ENCODE data around the gene GRB10.
"Not testable (repeated sequence)": the region's sequence is repeated elsewhere in the genome, so short reads cannot be mapped to it uniquely, and the experiment has no call there.

Gene GRB10

GRCh38 chr7:50775231-50775630, 7.5 kb downstream of the GRB10 start:
- no peak for TF ChIP-seq CTCF (IDR thresholded peaks at IDR 0.05; ENCODE audit: low read depth, low read length, missing control alignments)
- DNase-seq, result no peak
- H3K27ac ChIP-seq, result no peak overlapping the region
- H3K4me3 ChIP-seq (ENCODE audit: low read depth, low read length), result no peak overlapping the region
- H3K27me3 ChIP-seq (replicated peaks), result no peaks in the 10 kb centered on the region
- no peaks in the 10 kb centered on the region for H3K36me3 ChIP-seq (replicated peaks)
- in situ Hi-C loops (cut with HindIII; ENCODE audit: low pct_ligation_motif_present, low sequenced_read_pairs), result no loop called here

GRCh38 chr7:50774319-50774718, 8.4 kb downstream of the GRB10 start:
- in situ Hi-C loops (cut with HindIII; ENCODE audit: low pct_ligation_motif_present, low sequenced_read_pairs), result no loop called here
- Histone ChIP-seq H3K27ac (no peak overlapping the region), H3K36me3 (replicated peaks) (no peaks in the 10 kb centered on the region), H3K4me3 (ENCODE audit: low read depth, low read length) (no peak overlapping the region), H3K27me3 (replicated peaks) (no peaks in the 10 kb centered on the region)
- no peak for DNase-seq
- TF ChIP-seq CTCF (IDR thresholded peaks at IDR 0.05; ENCODE audit: low read depth, low read length, missing control alignments), result peak; percentile 21

- in situ Hi-C loops (cut with HindIII; ENCODE audit: low pct_ligation_motif_present, low sequenced_read_pairs); H3K27me3 ChIP-seq (replicated peaks); H3K27ac ChIP-seq; DNase-seq; H3K36me3 ChIP-seq (replicated peaks); H3K4me3 ChIP-seq (ENCODE audit: low read depth, low read length): not testable (repeated sequence)
Measured at GRCh38 chr7:50773071-50773470, 9.6 kb downstream of the GRB10 start.

- TF ChIP-seq CTCF (IDR thresholded peaks at IDR 0.05; ENCODE audit: low read depth, low read length, missing control alignments), result no peak
- H3K4me3 ChIP-seq (ENCODE audit: low read depth, low read length), result no peak overlapping the region
- no peaks in the 10 kb centered on the region for H3K27me3 ChIP-seq (replicated peaks)
- no peaks in the 10 kb centered on the region for H3K36me3 ChIP-seq (replicated peaks)
- DNase-seq, result no peak
- in situ Hi-C loops (cut with HindIII; ENCODE audit: low pct_ligation_motif_present, low sequenced_read_pairs), result no loop called here
- no peak overlapping the region for H3K27ac ChIP-seq
Measured at GRCh38 chr7:50771120-50772002, 11.3 kb downstream of the GRB10 start.

- no peaks in the 10 kb centered on the region for H3K36me3 ChIP-seq (replicated peaks)
- no peak for DNase-seq
- TF ChIP-seq CTCF (IDR thresholded peaks at IDR 0.05; ENCODE audit: low read depth, low read length, missing control alignments), result no peak
- in situ Hi-C loops (cut with HindIII; ENCODE audit: low pct_ligation_motif_present, low sequenced_read_pairs), result no loop called here
- no peak overlapping the region for H3K4me3 ChIP-seq (ENCODE audit: low read depth, low read length)
- no peaks in the 10 kb centered on the region for H3K27me3 ChIP-seq (replicated peaks)
- no peak overlapping the region for H3K27ac ChIP-seq
Measured at GRCh38 chr7:50768485-50769474, 13.9 kb downstream of the GRB10 start.

GRCh38 chr7:50766849-50767207, 15.9 kb downstream of the GRB10 start:
- in situ Hi-C loops (cut with HindIII; ENCODE audit: low pct_ligation_motif_present, low sequenced_read_pairs), result no loop called here
- no peak for TF ChIP-seq CTCF (IDR thresholded peaks at IDR 0.05; ENCODE audit: low read depth, low read length, missing control alignments)
- no peak overlapping the region for H3K27ac ChIP-seq

More at GRCh38 chr7:50766849-50767207, 15.9 kb downstream of the GRB10 start:
- H3K4me3 ChIP-seq (ENCODE audit: low read depth, low read length), result no peak overlapping the region
- H3K36me3 ChIP-seq (replicated peaks), result no peaks in the 10 kb centered on the region
- no peak for DNase-seq
- H3K27me3 ChIP-seq (replicated peaks), result no peaks in the 10 kb centered on the region
